ENCODE measurements around the gene PLEKHA5.
"Not testable (repeated sequence)": the region's sequence is repeated elsewhere in the genome, so short reads cannot be mapped to it uniquely, and the experiment has no call there.

The PLEKHA5 gene

DNA sequence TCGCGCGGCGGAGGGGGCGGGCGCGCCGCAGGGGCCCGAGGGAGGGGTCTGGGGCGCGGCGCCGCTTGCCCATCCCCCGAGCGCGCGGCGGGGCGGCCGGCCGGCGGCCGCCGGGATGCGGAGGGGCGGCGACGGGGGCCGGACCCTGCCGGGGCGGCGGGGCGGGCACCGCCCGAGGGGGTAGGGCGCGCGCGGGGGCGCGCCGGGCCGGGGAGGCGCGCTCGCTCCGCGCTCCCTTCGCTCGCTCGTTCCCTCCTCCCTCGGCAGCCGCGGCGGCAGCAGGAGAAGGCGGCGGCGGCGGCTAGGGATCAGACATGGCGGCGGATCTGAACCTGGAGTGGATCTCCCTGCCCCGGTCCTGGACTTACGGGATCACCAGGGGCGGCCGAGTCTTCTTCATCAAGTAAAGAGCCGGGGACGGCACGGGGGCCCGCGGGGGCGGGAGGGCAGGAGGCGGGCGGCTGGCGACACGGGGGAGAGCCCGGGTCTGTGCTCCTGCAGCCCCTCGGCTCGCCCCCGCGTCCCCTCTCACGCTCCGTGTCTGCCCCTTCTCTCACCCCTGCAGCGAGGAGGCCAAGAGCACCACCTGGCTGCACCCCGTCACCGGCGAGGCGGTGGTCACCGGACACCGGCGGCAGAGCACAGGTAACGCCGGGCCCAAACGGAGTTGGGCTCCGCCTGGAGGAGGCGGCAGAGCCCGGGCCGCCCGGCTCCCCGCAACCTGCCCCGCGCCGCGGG lies at the start of gene PLEKHA5:
Gene PLEKHA5 (plus strand): TSS at position 248 of the 738 bp plus-strand sequence. CDS start 67 bp downstream, at position 315.
- peaks cover 12% of the 10 kb centered on the region for H3K9me3 Mint-ChIP-seq
- H3K4me3 Mint-ChIP-seq, result peak within 1 kb of the TSS; percentile 68
- peak; percentile 62 for ATAC-seq
- peaks cover 51% of the 10 kb centered on the region for H3K27me3 Mint-ChIP-seq
- H3K27ac Mint-ChIP-seq, result no peak within 1 kb of the TSS
- no peaks in the 10 kb centered on the region for H3K36me3 Mint-ChIP-seq
- peaks cover 13% of the 10 kb centered on the region for H3K4me1 Mint-ChIP-seq

GRCh38 chr12:19080918-19081317 lies 48.6 kb upstream of the PLEKHA5 start:
- no peak for ATAC-seq
- Mint-ChIP-seq H3K4me3 (no peak overlapping the region), H3K9me3 (peaks cover 11% of the 10 kb centered on the region), H3K4me1 (no peaks in the 10 kb centered on the region), H3K36me3 (no peaks in the 10 kb centered on the region), H3K27ac (no peak overlapping the region), H3K27me3 (no peaks in the 10 kb centered on the region)

GRCh38 chr12:19082365-19082911 lies 47.1 kb upstream of the PLEKHA5 start:
- Mint-ChIP-seq H3K27ac (no peak overlapping the region), H3K36me3 (no peaks in the 10 kb centered on the region), H3K4me1 (no peaks in the 10 kb centered on the region), H3K27me3 (no peaks in the 10 kb centered on the region), H3K9me3 (peaks cover 11% of the 10 kb centered on the region), H3K4me3 (no peak overlapping the region)
- no peak for ATAC-seq

- H3K4me1 Mint-ChIP-seq, result no peaks in the 10 kb centered on the region
- H3K27me3 Mint-ChIP-seq, result no peaks in the 10 kb centered on the region
- peaks cover 14% of the 10 kb centered on the region for H3K9me3 Mint-ChIP-seq
- no peak overlapping the region for H3K4me3 Mint-ChIP-seq
- H3K27ac Mint-ChIP-seq, result no peak overlapping the region
- no peak for ATAC-seq
- H3K36me3 Mint-ChIP-seq, result no peaks in the 10 kb centered on the region
Observed at GRCh38 chr12:19084547-19084946, 45.0 kb upstream of the PLEKHA5 start.

DNA sequence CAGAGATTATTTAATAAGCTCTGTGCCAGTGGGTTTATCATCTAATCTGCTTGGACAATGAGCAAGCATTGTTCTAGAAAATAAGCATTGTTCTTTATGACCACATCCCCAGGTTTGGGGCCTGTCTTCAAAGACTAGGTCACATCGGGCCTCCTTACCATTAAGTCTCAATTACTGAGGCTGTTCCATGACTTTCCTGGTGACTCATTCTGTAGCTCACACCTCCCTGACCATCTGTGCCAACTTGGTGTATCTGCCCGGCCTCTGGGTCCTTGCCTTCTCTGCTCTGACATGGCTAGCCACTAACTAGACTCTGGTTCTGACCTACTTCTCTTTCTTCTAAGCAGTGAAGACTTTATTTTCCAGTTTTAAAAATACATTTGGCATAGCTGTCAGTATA lies 44.4 kb upstream of the PLEKHA5 start:
- no peak for ATAC-seq
- no peaks in the 10 kb centered on the region for H3K36me3 Mint-ChIP-seq
- H3K4me3 Mint-ChIP-seq, result no peak overlapping the region
- H3K27ac Mint-ChIP-seq, result no peak overlapping the region
- H3K9me3 Mint-ChIP-seq, result peaks cover 14% of the 10 kb centered on the region
- H3K27me3 Mint-ChIP-seq, result no peaks in the 10 kb centered on the region
- H3K4me1 Mint-ChIP-seq, result no peaks in the 10 kb centered on the region

- peaks cover 8% of the 10 kb centered on the region for H3K9me3 Mint-ChIP-seq
- H3K27me3 Mint-ChIP-seq, result no peaks in the 10 kb centered on the region
- no peak for ATAC-seq
- H3K4me1 Mint-ChIP-seq, result no peaks in the 10 kb centered on the region
- no peaks in the 10 kb centered on the region for H3K36me3 Mint-ChIP-seq
- H3K27ac Mint-ChIP-seq, result no peak overlapping the region
- no peak overlapping the region for H3K4me3 Mint-ChIP-seq
Observed at GRCh38 chr12:19088606-19089005, 40.9 kb upstream of the PLEKHA5 start.

DNA sequence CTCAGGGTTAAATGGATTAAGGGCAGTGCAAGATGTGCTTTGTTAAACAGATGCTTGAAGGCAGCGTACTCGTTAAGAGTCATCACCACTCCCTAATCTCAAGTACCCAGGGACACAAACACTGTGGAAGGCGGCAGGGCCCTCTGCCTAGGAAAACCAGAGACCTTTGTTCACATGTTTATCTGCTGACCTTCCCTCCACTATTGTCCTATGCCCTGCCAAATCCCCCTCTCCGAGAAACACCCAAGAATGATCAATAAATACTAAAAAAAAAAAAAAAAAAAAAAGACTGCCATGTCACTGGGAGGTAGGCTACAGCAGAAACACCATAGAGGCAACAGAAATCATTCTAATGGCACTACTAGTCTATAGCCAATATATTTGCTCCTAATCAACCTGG lies 37.1 kb upstream of the PLEKHA5 start:
- not testable (repeated sequence) for H3K4me3 Mint-ChIP-seq, H3K4me1 Mint-ChIP-seq, H3K27ac Mint-ChIP-seq, H3K9me3 Mint-ChIP-seq, H3K27me3 Mint-ChIP-seq, H3K36me3 Mint-ChIP-seq, ATAC-seq

GRCh38 chr12:19093218-19093617 lies 36.3 kb upstream of the PLEKHA5 start:
- no peak for ATAC-seq

DNA sequence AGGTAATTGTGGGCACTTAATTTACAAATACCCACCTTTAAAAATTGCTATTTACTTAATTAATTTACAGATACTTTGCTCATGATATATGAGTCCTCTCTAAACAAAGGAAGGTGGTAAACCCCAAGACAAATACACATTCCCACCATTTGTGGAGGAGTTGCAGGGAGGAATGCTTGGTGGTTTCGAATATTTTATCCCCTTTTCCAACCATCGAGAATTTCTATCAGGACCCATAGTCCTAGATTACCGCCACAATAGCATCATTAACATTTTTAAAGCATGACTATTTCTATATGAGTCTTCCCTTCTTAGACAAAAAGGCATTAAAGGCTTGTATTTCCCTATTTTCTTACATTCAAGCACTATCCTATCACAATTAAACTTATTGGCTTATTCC lies 34.2 kb upstream of the PLEKHA5 start:
- peaks cover 3% of the 10 kb centered on the region for H3K9me3 Mint-ChIP-seq
- no peaks in the 10 kb centered on the region for H3K27me3 Mint-ChIP-seq
- ATAC-seq, result no peak
- no peak overlapping the region for H3K4me3 Mint-ChIP-seq
- no peaks in the 10 kb centered on the region for H3K4me1 Mint-ChIP-seq
- no peaks in the 10 kb centered on the region for H3K36me3 Mint-ChIP-seq
- no peak overlapping the region for H3K27ac Mint-ChIP-seq

More at GRCh38 chr12:19093218-19093617, 36.3 kb upstream of the PLEKHA5 start:
- no peaks in the 10 kb centered on the region for H3K4me1 Mint-ChIP-seq
- peaks cover 3% of the 10 kb centered on the region for H3K9me3 Mint-ChIP-seq
- no peaks in the 10 kb centered on the region for H3K27me3 Mint-ChIP-seq
- no peaks in the 10 kb centered on the region for H3K36me3 Mint-ChIP-seq
- H3K27ac Mint-ChIP-seq, result no peak overlapping the region
- no peak overlapping the region for H3K4me3 Mint-ChIP-seq

GRCh38 chr12:19095756-19096480 lies 33.6 kb upstream of the PLEKHA5 start:
- H3K27ac Mint-ChIP-seq, result no peak overlapping the region
- H3K4me3 Mint-ChIP-seq, result no peak overlapping the region
- peaks cover 3% of the 10 kb centered on the region for H3K9me3 Mint-ChIP-seq
- H3K4me1 Mint-ChIP-seq, result no peaks in the 10 kb centered on the region
- H3K36me3 Mint-ChIP-seq, result no peaks in the 10 kb centered on the region
- no peak for ATAC-seq
- H3K27me3 Mint-ChIP-seq, result no peaks in the 10 kb centered on the region

DNA sequence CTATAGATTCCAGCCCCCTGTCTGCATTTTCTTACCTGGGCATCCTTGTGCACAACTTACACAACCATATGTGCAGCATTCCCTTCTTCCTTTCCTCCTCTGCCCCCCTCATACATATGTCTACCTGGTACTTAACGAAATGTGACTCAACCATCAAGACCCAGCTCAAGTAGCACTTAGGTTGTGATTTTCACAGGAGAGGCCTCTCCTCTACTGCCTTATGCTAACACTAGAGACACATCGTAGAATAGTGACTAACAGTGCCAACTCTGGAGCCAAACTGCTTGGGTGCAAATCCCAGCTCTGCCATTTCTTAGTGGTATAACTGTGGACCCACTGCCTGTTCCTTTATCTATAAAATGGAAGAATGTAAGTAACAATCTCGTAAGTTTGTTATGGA lies 24.1 kb upstream of the PLEKHA5 start:
- Mint-ChIP-seq H3K9me3 (peaks cover 5% of the 10 kb centered on the region), H3K4me3 (no peak overlapping the region), H3K4me1 (no peaks in the 10 kb centered on the region), H3K27ac (no peak overlapping the region), H3K36me3 (no peaks in the 10 kb centered on the region), H3K27me3 (no peaks in the 10 kb centered on the region)
- no peak for ATAC-seq

GRCh38 chr12:19107750-19108149 lies 21.8 kb upstream of the PLEKHA5 start:
- Mint-ChIP-seq H3K27ac (no peak overlapping the region), H3K4me3 (no peak overlapping the region), H3K4me1 (no peaks in the 10 kb centered on the region), H3K36me3 (no peaks in the 10 kb centered on the region), H3K27me3 (no peaks in the 10 kb centered on the region), H3K9me3 (peaks cover 5% of the 10 kb centered on the region)
- ATAC-seq, result no peak

DNA sequence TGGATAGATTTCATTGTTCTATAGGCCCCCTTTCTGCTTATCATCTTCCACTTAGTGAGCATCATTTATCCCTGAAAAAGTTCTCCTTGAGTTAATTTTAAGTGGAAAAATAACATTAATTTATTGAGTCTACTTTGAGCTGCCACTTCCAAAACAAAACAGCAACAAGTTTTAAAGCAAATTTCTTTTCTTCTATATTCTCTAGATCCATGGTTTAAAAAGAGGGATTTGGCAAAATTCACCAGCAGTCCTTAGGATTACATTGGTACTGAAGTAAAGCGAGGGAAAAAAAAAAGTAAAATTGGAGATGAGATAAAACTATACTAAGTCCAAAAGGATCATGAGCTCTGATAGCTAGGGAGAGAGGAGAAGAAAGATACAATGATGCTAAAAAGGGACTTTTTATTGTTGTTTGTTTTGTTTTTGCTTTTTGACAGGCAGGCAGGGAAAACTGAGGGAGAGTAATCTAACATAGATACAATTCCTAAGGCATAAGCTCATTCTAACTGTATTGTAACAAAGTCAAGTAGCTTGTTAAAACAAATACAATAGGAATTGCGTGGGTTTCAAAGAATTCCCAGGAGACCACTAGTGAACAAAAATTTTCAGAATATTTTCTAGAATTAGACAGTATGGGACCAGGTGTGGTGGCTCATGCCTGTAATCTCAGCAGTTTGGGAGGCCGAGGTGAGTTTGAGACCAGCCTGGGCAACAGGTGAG lies 19.2 kb upstream of the PLEKHA5 start:
- Mint-ChIP-seq H3K4me3 (no peak overlapping the region), H3K27ac (no peak overlapping the region), H3K4me1 (no peaks in the 10 kb centered on the region), H3K36me3 (no peaks in the 10 kb centered on the region), H3K27me3 (no peaks in the 10 kb centered on the region), H3K9me3 (peaks cover 4% of the 10 kb centered on the region)
- ATAC-seq, result no peak

GRCh38 chr12:19113464-19113863 lies 16.1 kb upstream of the PLEKHA5 start:
- no peaks in the 10 kb centered on the region for H3K4me1 Mint-ChIP-seq
- no peaks in the 10 kb centered on the region for H3K36me3 Mint-ChIP-seq
- no peak overlapping the region for H3K4me3 Mint-ChIP-seq
- no peak for ATAC-seq
- no peaks in the 10 kb centered on the region for H3K27me3 Mint-ChIP-seq
- no peak overlapping the region for H3K27ac Mint-ChIP-seq
- no peaks in the 10 kb centered on the region for H3K9me3 Mint-ChIP-seq

DNA sequence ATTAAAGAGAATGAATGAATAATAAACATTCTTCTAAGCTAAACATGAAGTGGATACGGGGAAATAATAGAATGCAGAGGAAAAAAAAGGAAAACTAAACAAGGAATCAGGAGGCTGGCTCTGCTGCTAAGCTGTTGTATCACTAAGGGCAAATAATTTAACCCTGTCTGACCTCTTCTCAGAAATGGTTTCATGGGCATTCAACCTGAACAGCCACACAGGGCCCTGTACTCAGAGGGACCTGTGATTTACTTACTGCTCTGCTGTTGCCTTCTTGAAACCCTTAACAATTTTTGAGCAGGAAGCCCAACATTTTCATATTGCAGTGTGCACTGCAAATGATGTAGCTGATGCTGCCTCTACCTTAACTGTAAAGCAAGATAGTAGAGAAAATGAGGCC lies 14.2 kb upstream of the PLEKHA5 start:
- no peaks in the 10 kb centered on the region for H3K36me3 Mint-ChIP-seq
- H3K9me3 Mint-ChIP-seq, result no peaks in the 10 kb centered on the region
- ATAC-seq, result no peak
- no peak overlapping the region for H3K27ac Mint-ChIP-seq
- H3K27me3 Mint-ChIP-seq, result no peaks in the 10 kb centered on the region
- no peaks in the 10 kb centered on the region for H3K4me1 Mint-ChIP-seq
- H3K4me3 Mint-ChIP-seq, result no peak overlapping the region
